Uterus (tissue), 2 donors: Measurements from ENCODE around the gene TTC24.
"Not testable (repeated sequence)": the region's sequence is repeated elsewhere in the genome, so short reads cannot be mapped to it uniquely, and the experiment has no call there.

Source experiments
- POLR2A ChIP-seq, 2 donors: fragments of 450-650 bp; IDR thresholded peaks; one replicate each; pipeline ENCODE4 v1.6.1; 2016; ENCODE audit warnings: antibody characterized with exemption in 2 of 2, mild to moderate bottlenecking in 1 of 2, moderate library complexity in 1 of 2
- TF ChIP-seq, protein P1 (sequence below), 4 experiments: fragments of 200-600 bp in 2 of 4; fragments of 450-650 bp in 2 of 4; sonication (generic) in 2 of 4; IDR thresholded peaks; one replicate each; pipeline ENCODE4 v1.5.1; 2016 to 2019; ENCODE audit warnings: antibody characterized with exemption in 4 of 4, mild to moderate bottlenecking in 2 of 4, moderate library complexity in 1 of 4

DNA sequence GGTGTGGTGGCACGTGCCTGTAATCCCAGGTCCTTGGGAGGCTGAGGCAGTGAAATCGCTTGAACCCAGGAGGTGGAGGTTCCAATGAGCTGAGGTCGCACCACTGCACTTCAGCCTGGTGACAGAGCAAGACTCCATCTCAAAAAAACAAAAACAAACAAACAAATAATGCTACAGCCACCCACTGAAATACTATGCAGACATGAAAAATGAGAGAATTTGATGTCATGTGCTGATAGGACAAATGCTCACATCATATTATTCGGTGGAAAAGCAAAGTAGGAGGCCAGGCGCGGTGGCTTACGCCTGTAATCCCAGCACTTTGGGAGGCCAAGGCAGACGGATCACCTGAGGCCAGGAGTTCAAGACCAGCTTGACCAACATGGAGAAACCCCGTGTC, 30.5 kb downstream of the TTC24 start:
- not testable (repeated sequence) for TF ChIP-seq POLR2A (IDR thresholded peaks at IDR 0.05)
- TF ChIP-seq, protein P1, sequence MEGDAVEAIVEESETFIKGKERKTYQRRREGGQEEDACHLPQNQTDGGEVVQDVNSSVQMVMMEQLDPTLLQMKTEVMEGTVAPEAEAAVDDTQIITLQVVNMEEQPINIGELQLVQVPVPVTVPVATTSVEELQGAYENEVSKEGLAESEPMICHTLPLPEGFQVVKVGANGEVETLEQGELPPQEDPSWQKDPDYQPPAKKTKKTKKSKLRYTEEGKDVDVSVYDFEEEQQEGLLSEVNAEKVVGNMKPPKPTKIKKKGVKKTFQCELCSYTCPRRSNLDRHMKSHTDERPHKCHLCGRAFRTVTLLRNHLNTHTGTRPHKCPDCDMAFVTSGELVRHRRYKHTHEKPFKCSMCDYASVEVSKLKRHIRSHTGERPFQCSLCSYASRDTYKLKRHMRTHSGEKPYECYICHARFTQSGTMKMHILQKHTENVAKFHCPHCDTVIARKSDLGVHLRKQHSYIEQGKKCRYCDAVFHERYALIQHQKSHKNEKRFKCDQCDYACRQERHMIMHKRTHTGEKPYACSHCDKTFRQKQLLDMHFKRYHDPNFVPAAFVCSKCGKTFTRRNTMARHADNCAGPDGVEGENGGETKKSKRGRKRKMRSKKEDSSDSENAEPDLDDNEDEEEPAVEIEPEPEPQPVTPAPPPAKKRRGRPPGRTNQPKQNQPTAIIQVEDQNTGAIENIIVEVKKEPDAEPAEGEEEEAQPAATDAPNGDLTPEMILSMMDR (IDR thresholded peaks at IDR 0.05) = not testable (repeated sequence)
